GM19324 (cell line): ENCODE results near the gene CER1.

ENCODE experiments used
- ATAC-seq: cut with Tn5 transposase; IDR thresholded peaks from one replicate; pipeline ENCODE4 v1.9.1; 2021; ENCODE audit warnings: mild to moderate bottlenecking, moderate library complexity; ENCODE audit not compliant: unreplicated experiment, low FRiP score

CER1 gene

GRCh38 chr9:14670718-14671117 lies 51.8 kb downstream of the CER1 start:
- no peak for ATAC-seq
